ENCODE data around the gene KTN1. TPM values are rescaled to one million over a fixed set of nuclear protein-coding genes. Genes with fewer than 3 reads are reported as not detected.

The KTN1 gene
- total RNA-seq, 2 experiments from 2014 or later = 90.0 to 94.1 TPM

- no peak overlapping the region for H3K4me3 Mint-ChIP-seq
- H3K27ac Mint-ChIP-seq = no peak overlapping the region
- H3K27me3 Mint-ChIP-seq (ENCODE audit: low read depth) = no peaks in the 10 kb centered on the region
- CTCF ChIA-PET = interaction anchor here (0.7 to 3.3 kb wide), 26 partner anchors 8 to 750 kb away, joined by 3 to 28 read pairs (median 4); no protein-coding TSS in a partner anchor
- H3K36me3 Mint-ChIP-seq (ENCODE audit: low read depth) = no peaks in the 10 kb centered on the region
- peaks cover 2% of the 10 kb centered on the region for H3K9me3 Mint-ChIP-seq
- intact Hi-C loops (cut with micrococcal nuclease) = loop anchor here (1.0 to 10.0 kb wide), 6 partner anchors 85 to 743 kb away; partner anchors contain the start of gene PELI2
- H3K4me1 Mint-ChIP-seq (ENCODE audit: low read depth) = no peaks in the 10 kb centered on the region
- peak; percentile 77 for DNase-seq
Observed at GRCh38 chr14:55731881-55732498, 152.0 kb downstream of the KTN1 start.

- Mint-ChIP-seq H3K4me1 (ENCODE audit: low read depth) (no peaks in the 10 kb centered on the region), H3K4me3 (no peak overlapping the region), H3K9me3 (peaks cover 2% of the 10 kb centered on the region), H3K36me3 (ENCODE audit: low read depth) (no peaks in the 10 kb centered on the region), H3K27ac (no peak overlapping the region), H3K27me3 (ENCODE audit: low read depth) (no peaks in the 10 kb centered on the region)
- DNase-seq = no peak
- CTCF ChIA-PET = interaction anchor here (0.7 to 1.5 kb wide), 2 partner anchors 11 to 741 kb away, joined by 3 to 8 read pairs; no protein-coding TSS in a partner anchor
- intact Hi-C loops (cut with micrococcal nuclease) = loop anchor here (2.0 to 10.0 kb wide), 4 partner anchors 84 to 741 kb away; partner anchors contain the start of gene PELI2
Observed at GRCh38 chr14:55733599-55733998, 153.6 kb downstream of the KTN1 start.

Other genes starting within 250 kb of the KTN1 start
- gene ATG14, start 168.4 kb upstream of the KTN1 start, total RNA-seq = 1 to 10 TPM; 4.6 to 4.9 TPM
- not detected for gene TBPL2, start 139.6 kb upstream of the KTN1 start, total RNA-seq